Neural crest cell (in vitro differentiated cells): ENCODE results near the gene GREM2. TPM values are rescaled to one million over a fixed set of nuclear protein-coding genes. Genes with fewer than 3 reads are reported as not detected.

Experiments
- DNase-seq: peaks from one replicate; pipeline ENCODE4 v3.0.0; 2021; ENCODE audit warnings: low read depth, mixed read lengths, low spot score
- H3K27ac Mint-ChIP-seq: one replicate; pipeline ENCODE4 v1.8.0; 2021; ENCODE audit warnings: mild to moderate bottlenecking, mixed read lengths; ENCODE audit not compliant: unreplicated experiment
- H3K27me3 Mint-ChIP-seq: 2 replicates; pipeline ENCODE4 v1.8.0; 2021; ENCODE audit warnings: low read depth, mild to moderate bottlenecking, mixed read lengths
- H3K36me3 Mint-ChIP-seq: 2 replicates; pipeline ENCODE4 v1.8.0; 2021; ENCODE audit warnings: low read depth, mild to moderate bottlenecking, mixed read lengths
- H3K4me1 Mint-ChIP-seq: 2 replicates; pipeline ENCODE4 v1.8.0; 2021; ENCODE audit warnings: mixed read lengths
- H3K4me3 Mint-ChIP-seq: one replicate; pipeline ENCODE4 v1.8.0; 2021; ENCODE audit warnings: mild to moderate bottlenecking, mixed read lengths
- H3K9me3 Mint-ChIP-seq: 2 replicates; pipeline ENCODE4 v1.8.0; 2021; ENCODE audit warnings: mixed read lengths
- total RNA-seq: library from RNA; stranded (reverse); gene quantifications from 2 replicates; pipeline ENCODE4 v1.2.1, GENCODE V29; 2021
- TF ChIP-seq, protein P1 (sequence below): fragments of 200-600 bp; sonication (generic); conservative IDR thresholded peaks from 2 replicates; pipeline ENCODE4 v1.5.0; 2021; ENCODE audit warnings: antibody characterized with exemption, mild to moderate bottlenecking

The GREM2 gene
- total RNA-seq, 1 donor from 2014 or later, result 2.3 TPM

DNA sequence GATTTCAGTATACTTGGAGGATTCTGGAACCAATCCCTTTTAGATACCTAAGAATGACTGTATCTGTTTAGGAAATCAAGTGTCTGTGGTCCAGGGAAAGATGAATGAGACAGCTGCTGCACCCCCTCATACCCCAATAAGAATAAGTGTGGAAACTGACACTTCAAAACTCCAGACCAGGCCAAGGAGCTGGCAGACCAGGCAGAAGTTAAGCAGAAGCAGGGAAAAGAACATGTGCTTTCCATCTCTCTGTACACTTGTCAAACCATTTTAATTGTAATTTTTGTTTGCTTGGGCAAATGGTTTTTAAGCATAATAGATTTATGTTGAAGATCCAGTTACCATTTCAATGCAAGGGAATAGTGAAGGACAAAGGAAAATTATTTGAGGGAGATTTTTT lies 100.2 kb downstream of the GREM2 start:
- DNase-seq, result no peak
- Mint-ChIP-seq H3K4me1 (no peaks in the 10 kb centered on the region), H3K27ac (no peak overlapping the region), H3K9me3 (no peaks in the 10 kb centered on the region), H3K4me3 (no peak overlapping the region), H3K36me3 (no peaks in the 10 kb centered on the region), H3K27me3 (no peaks in the 10 kb centered on the region)
- TF ChIP-seq, protein P1, sequence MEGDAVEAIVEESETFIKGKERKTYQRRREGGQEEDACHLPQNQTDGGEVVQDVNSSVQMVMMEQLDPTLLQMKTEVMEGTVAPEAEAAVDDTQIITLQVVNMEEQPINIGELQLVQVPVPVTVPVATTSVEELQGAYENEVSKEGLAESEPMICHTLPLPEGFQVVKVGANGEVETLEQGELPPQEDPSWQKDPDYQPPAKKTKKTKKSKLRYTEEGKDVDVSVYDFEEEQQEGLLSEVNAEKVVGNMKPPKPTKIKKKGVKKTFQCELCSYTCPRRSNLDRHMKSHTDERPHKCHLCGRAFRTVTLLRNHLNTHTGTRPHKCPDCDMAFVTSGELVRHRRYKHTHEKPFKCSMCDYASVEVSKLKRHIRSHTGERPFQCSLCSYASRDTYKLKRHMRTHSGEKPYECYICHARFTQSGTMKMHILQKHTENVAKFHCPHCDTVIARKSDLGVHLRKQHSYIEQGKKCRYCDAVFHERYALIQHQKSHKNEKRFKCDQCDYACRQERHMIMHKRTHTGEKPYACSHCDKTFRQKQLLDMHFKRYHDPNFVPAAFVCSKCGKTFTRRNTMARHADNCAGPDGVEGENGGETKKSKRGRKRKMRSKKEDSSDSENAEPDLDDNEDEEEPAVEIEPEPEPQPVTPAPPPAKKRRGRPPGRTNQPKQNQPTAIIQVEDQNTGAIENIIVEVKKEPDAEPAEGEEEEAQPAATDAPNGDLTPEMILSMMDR, result no peak

- Mint-ChIP-seq H3K9me3 (peaks cover 2% of the 10 kb centered on the region), H3K4me3 (no peak overlapping the region), H3K27me3 (no peaks in the 10 kb centered on the region), H3K4me1 (no peaks in the 10 kb centered on the region), H3K36me3 (no peaks in the 10 kb centered on the region), H3K27ac (no peak overlapping the region)
- TF ChIP-seq, protein P1, result no peak
- no peak for DNase-seq
These were observed 103.0 kb downstream of the GREM2 start for GRCh38 chr1:240508950-240509349.

GRCh38 chr1:240508201-240508600 lies 103.8 kb downstream of the GREM2 start:
- Mint-ChIP-seq H3K9me3 (peaks cover 2% of the 10 kb centered on the region), H3K27ac (no peak overlapping the region), H3K4me1 (no peaks in the 10 kb centered on the region), H3K4me3 (no peak overlapping the region), H3K27me3 (no peaks in the 10 kb centered on the region), H3K36me3 (no peaks in the 10 kb centered on the region)
- DNase-seq, result no peak
- TF ChIP-seq, protein P1, result no peak

- no peak overlapping the region for H3K27ac Mint-ChIP-seq
- no peak overlapping the region for H3K4me3 Mint-ChIP-seq
- TF ChIP-seq, protein P1, result no peak
- peaks cover 2% of the 10 kb centered on the region for H3K9me3 Mint-ChIP-seq
- DNase-seq, result no peak
- no peaks in the 10 kb centered on the region for H3K27me3 Mint-ChIP-seq
- no peaks in the 10 kb centered on the region for H3K36me3 Mint-ChIP-seq
- no peaks in the 10 kb centered on the region for H3K4me1 Mint-ChIP-seq
These were observed 105.8 kb downstream of the GREM2 start for GRCh38 chr1:240506176-240506575.

- H3K4me3 Mint-ChIP-seq, result no peak overlapping the region
- DNase-seq, result no peak
- H3K4me1 Mint-ChIP-seq, result no peaks in the 10 kb centered on the region
- TF ChIP-seq, protein P1, result no peak
- H3K36me3 Mint-ChIP-seq, result no peaks in the 10 kb centered on the region
- H3K27ac Mint-ChIP-seq, result no peak overlapping the region
- peaks cover 2% of the 10 kb centered on the region for H3K9me3 Mint-ChIP-seq
- no peaks in the 10 kb centered on the region for H3K27me3 Mint-ChIP-seq
These were observed 108.4 kb downstream of the GREM2 start for GRCh38 chr1:240503558-240503957.

GRCh38 chr1:240503036-240503435 lies 108.9 kb downstream of the GREM2 start:
- H3K36me3 Mint-ChIP-seq, result no peaks in the 10 kb centered on the region
- H3K9me3 Mint-ChIP-seq, result peaks cover 2% of the 10 kb centered on the region
- no peak overlapping the region for H3K27ac Mint-ChIP-seq
- H3K4me1 Mint-ChIP-seq, result no peaks in the 10 kb centered on the region
- H3K4me3 Mint-ChIP-seq, result no peak overlapping the region
- no peak for DNase-seq
- no peaks in the 10 kb centered on the region for H3K27me3 Mint-ChIP-seq
- TF ChIP-seq, protein P1, result no peak
